ENCODE results near the gene CPEB4. TPM values are rescaled to one million over a fixed set of nuclear protein-coding genes. Genes with fewer than 3 reads are reported as not detected.

Gene CPEB4
- polyA plus RNA-seq, 4 donors = 35.7 to 43.4 (median 40.6) TPM

- DNase-seq (ENCODE audit: low read depth in 4 of 4, low spot score in 3 of 4) = no peak
Observed at GRCh38 chr5:173935396-173935795, 47.2 kb downstream of the CPEB4 start.

GRCh38 chr5:173940269-173940668 is 52.1 kb downstream of the CPEB4 start:
- DNase-seq (ENCODE audit: low read depth in 4 of 4, low spot score in 3 of 4) = no peak

GRCh38 chr5:173941102-173941501 is 53.0 kb downstream of the CPEB4 start:
- no peak for DNase-seq (ENCODE audit: low read depth in 4 of 4, low spot score in 3 of 4)

- no peak for DNase-seq (ENCODE audit: low read depth in 4 of 4, low spot score in 3 of 4)
Observed at GRCh38 chr5:173941758-173942401, 53.7 kb downstream of the CPEB4 start.

- no peak for DNase-seq (ENCODE audit: low read depth in 4 of 4, low spot score in 3 of 4)
Observed at GRCh38 chr5:173944511-173944910, 56.4 kb downstream of the CPEB4 start.

GRCh38 chr5:173945160-173945559 is 57.0 kb downstream of the CPEB4 start:
- DNase-seq (ENCODE audit: low read depth in 4 of 4, low spot score in 3 of 4) = no peak

- no peak for DNase-seq (ENCODE audit: low read depth in 4 of 4, low spot score in 3 of 4)
Observed at GRCh38 chr5:173946323-173946722, 58.2 kb downstream of the CPEB4 start.

GRCh38 chr5:173950829-173951228 is 62.7 kb downstream of the CPEB4 start:
- DNase-seq (ENCODE audit: low read depth in 4 of 4, low spot score in 3 of 4) = no peak

GRCh38 chr5:173953528-173954090 is 65.5 kb downstream of the CPEB4 start:
- DNase-seq (ENCODE audit: low read depth in 4 of 4, low spot score in 3 of 4) = no peak

GRCh38 chr5:173954671-173955521 is 66.7 kb downstream of the CPEB4 start:
- no peak for DNase-seq (ENCODE audit: low read depth in 4 of 4, low spot score in 3 of 4)

- no peak for DNase-seq (ENCODE audit: low read depth in 4 of 4, low spot score in 3 of 4)
Observed at GRCh38 chr5:173960986-173961385, 72.8 kb downstream of the CPEB4 start.

GRCh38 chr5:173961418-173961817 is 73.3 kb downstream of the CPEB4 start:
- DNase-seq (ENCODE audit: low read depth in 4 of 4, low spot score in 3 of 4) = no peak

GRCh38 chr5:173962436-173962972 is 74.4 kb downstream of the CPEB4 start:
- DNase-seq (ENCODE audit: low read depth in 4 of 4, low spot score in 3 of 4) = no peak

- no peak for DNase-seq (ENCODE audit: low read depth in 4 of 4, low spot score in 3 of 4)
Observed at GRCh38 chr5:173963182-173963838, 75.2 kb downstream of the CPEB4 start.

GRCh38 chr5:173963867-173964441 is 75.8 kb downstream of the CPEB4 start:
- DNase-seq (ENCODE audit: low read depth in 4 of 4, low spot score in 3 of 4) = no peak

GRCh38 chr5:173964506-173964905 is 76.4 kb downstream of the CPEB4 start:
- no peak for DNase-seq (ENCODE audit: low read depth in 4 of 4, low spot score in 3 of 4)

- DNase-seq (ENCODE audit: low read depth in 4 of 4, low spot score in 3 of 4) = no peak
Observed at GRCh38 chr5:173967241-173967640, 79.1 kb downstream of the CPEB4 start.

- DNase-seq (ENCODE audit: low read depth in 4 of 4, low spot score in 3 of 4) = no peak
Observed at GRCh38 chr5:173968154-173968797, 80.1 kb downstream of the CPEB4 start.

- no peak for DNase-seq (ENCODE audit: low read depth in 4 of 4, low spot score in 3 of 4)
Observed at GRCh38 chr5:173969167-173970049, 81.3 kb downstream of the CPEB4 start.
